HG03159 (cell line): ENCODE measurements around the gene TBC1D9B.

Experiments
- ATAC-seq: cut with Tn5 transposase; IDR thresholded peaks from one replicate; pipeline ENCODE4 v1.9.1; 2021; ENCODE audit warnings: mild to moderate bottlenecking, moderate library complexity; ENCODE audit not compliant: unreplicated experiment

TBC1D9B gene

GRCh38 chr5:179908528-179908927 is 831 bp upstream of the TBC1D9B start:
- no peak for ATAC-seq

- ATAC-seq: no peak
Observed at GRCh38 chr5:179906795-179907555, 722 bp downstream of the TBC1D9B start.

GRCh38 chr5:179906294-179906794 is 1.4 kb downstream of the TBC1D9B start:
- no peak for ATAC-seq

GRCh38 chr5:179905161-179905560 is 2.5 kb downstream of the TBC1D9B start:
- ATAC-seq: no peak

GRCh38 chr5:179904463-179905160 is 3.1 kb downstream of the TBC1D9B start:
- no peak for ATAC-seq

- no peak for ATAC-seq
Observed at GRCh38 chr5:179902763-179903158, 4.9 kb downstream of the TBC1D9B start.

GRCh38 chr5:179901915-179902762 is 5.6 kb downstream of the TBC1D9B start:
- ATAC-seq: no peak

- no peak for ATAC-seq
Observed at GRCh38 chr5:179901462-179901861, 6.2 kb downstream of the TBC1D9B start.

- ATAC-seq: no peak
Observed at GRCh38 chr5:179900711-179901110, 7.0 kb downstream of the TBC1D9B start.

- no peak for ATAC-seq
Observed at GRCh38 chr5:179900206-179900605, 7.5 kb downstream of the TBC1D9B start.

- ATAC-seq: no peak
Observed at GRCh38 chr5:179895861-179896260, 11.8 kb downstream of the TBC1D9B start.

- no peak for ATAC-seq
Observed at GRCh38 chr5:179893958-179894895, 13.5 kb downstream of the TBC1D9B start.

- ATAC-seq: no peak
Observed at GRCh38 chr5:179893076-179893957, 14.4 kb downstream of the TBC1D9B start.

- no peak for ATAC-seq
Observed at GRCh38 chr5:179892255-179892654, 15.4 kb downstream of the TBC1D9B start.

GRCh38 chr5:179890751-179891682 is 16.7 kb downstream of the TBC1D9B start:
- no peak for ATAC-seq

- ATAC-seq: no peak
Observed at GRCh38 chr5:179889885-179890284, 17.8 kb downstream of the TBC1D9B start.

GRCh38 chr5:179887802-179888201 is 19.9 kb downstream of the TBC1D9B start:
- no peak for ATAC-seq

GRCh38 chr5:179887095-179887494 is 20.6 kb downstream of the TBC1D9B start:
- no peak for ATAC-seq
